ENCODE measurements around the gene ZNF385B.

ZNF385B gene

DNA sequence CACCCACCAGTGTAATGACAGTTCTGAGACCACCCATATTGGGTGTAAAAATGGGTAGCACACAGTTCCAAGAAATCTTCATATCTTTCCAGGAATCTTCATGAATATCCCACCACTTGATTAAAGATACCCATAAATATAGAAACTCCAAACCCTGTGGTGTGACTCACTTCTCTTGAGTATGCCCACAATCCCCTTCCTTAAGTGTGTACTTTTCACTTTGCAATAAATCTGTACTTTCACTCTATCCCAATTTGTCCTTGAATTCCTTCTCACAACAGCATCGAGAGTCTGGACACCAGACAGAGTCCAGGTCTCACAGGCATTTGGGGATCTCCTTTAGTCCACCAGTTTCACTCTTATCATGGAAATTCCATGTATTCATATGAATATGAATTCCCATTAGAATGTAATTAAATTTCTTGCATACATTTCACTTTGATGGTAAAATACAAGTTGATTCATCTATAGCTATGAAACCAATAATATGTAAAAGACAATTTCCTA, 309.8 kb downstream of the ZNF385B start:
- DNase-seq (ENCODE audit: low read depth), result no peak

- no peak for DNase-seq (ENCODE audit: low read depth)
Measured at GRCh38 chr2:179550849-179551248, 310.6 kb downstream of the ZNF385B start.

- no peak for DNase-seq (ENCODE audit: low read depth)
Measured at GRCh38 chr2:179550214-179550613, 311.2 kb downstream of the ZNF385B start.

- DNase-seq (ENCODE audit: low read depth), result no peak
Measured at GRCh38 chr2:179546656-179547055, 314.8 kb downstream of the ZNF385B start.

- DNase-seq (ENCODE audit: low read depth), result no peak
Measured at GRCh38 chr2:179545024-179545423, 316.4 kb downstream of the ZNF385B start.

DNA sequence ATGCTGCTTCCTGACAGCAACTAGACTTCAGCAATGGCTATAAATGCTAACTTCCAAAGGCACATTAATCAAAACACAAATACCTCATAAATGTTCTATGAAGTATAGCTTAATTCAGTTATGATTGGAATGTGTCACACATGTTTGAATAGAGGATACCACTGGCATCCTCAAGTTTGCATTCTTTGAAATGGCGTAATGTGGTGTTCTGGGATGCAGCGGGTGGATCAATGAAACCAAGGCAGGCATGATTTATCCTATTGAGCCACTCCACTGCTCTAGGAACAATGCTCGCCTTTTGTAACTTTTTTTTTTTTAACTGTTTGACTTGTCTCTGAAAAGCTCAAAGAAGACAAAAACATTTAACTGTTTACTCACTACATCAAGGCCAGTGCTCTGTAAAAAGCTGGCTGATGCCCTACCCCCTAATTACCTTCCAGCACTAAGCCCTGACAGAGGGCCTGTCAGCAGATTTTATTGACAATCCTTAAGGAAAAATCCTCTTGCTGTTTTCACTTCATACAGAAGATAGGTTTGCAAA, 318.0 kb downstream of the ZNF385B start:
- no peak for DNase-seq (ENCODE audit: low read depth)

- DNase-seq (ENCODE audit: low read depth), result no peak
Measured at GRCh38 chr2:179541586-179541985, 319.8 kb downstream of the ZNF385B start.

- no peak for DNase-seq (ENCODE audit: low read depth)
Measured at GRCh38 chr2:179539124-179539511, 322.3 kb downstream of the ZNF385B start.

DNA sequence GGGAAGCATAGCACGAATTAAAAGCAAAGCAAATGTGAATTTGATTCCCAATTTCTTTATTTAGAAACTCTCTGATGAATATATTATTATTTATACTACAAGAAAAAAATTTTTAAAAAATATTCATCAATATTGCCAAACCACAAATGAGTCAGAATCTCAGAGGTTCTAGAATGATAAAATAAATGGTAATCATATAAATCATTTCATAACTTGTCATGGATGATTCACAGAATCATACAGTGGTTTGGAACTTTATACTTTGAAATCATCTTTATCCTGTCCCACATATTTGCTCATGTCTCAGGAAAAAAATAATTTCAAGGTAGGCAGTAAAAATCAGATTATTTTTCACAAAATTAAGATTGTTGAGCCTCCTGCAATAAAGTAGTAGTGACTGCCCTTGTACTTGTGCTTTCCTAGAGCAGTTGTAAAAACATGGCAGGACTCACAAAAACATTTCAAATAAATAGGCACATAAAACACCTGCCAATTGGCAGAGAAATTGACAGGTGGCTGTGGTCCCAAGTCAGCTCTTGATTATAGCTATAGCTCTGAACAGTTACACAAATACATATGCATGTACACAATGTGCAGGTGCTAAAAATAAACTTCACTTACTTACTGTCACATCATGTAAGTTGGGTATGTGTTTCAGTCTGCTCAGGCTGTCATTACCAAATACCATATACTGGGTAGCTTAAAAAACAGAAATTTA, 322.8 kb downstream of the ZNF385B start:
- DNase-seq (ENCODE audit: low read depth), result no peak

DNA sequence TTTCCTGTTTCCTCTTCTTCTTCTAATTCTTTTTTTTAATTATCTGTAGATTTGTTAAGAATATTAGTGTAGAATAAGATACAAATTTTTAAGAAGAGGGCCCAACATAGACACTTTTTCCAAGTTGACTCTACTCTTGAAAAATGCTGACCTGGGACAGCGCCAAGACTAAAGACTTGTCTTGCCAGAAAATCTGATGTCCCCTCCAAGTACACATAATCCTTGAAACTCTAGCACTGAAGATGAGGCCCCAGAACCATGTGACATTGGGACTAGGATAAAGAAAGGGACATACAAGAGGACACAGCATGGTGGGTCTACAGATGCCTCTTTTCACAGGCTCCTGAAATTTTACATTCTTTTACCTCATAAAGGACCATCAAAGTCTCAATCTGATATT, 325.2 kb downstream of the ZNF385B start:
- no peak for DNase-seq (ENCODE audit: low read depth)

DNA sequence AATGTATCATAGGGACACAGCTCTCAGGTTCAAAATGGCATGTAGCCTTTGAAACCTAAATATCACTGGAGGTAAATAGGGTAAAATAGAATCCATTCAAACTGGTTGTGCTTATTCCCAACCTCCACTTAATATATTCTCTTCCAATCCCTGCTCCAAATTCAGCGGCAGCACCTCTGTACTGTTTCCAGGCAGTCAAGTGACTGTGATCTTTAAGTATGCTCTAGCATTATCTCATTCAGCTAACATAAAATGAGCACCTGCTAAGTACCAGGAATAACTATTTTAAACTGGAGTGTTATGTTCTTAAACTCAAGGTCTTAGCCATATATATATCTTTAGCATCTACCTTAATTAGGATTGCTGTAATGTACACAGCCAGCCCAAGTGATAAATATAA, 327.5 kb downstream of the ZNF385B start:
- DNase-seq (ENCODE audit: low read depth), result no peak

DNA sequence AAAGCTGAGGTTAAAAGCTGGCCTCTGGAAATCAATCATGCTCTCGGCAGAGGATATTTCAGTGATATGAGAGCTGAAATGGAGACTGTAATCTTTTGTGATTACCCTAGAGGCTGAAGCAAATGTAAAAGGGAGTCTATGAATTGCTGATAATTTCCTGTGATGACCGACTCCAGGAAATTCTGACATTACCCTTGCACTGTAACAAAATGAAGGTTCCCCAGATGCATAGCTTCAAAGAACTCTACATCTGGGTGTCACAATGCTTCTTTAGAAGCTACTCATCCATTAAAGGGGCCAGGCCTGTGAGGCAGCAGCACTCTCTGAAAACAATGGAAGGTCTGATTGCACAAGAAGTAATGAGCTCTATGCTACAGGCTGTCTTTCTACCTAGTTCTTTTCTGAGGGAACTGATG, 328.5 kb downstream of the ZNF385B start:
- DNase-seq (ENCODE audit: low read depth), result no peak

GRCh38 chr2:179528576-179529069, 332.8 kb downstream of the ZNF385B start:
- DNase-seq (ENCODE audit: low read depth), result no peak

DNA sequence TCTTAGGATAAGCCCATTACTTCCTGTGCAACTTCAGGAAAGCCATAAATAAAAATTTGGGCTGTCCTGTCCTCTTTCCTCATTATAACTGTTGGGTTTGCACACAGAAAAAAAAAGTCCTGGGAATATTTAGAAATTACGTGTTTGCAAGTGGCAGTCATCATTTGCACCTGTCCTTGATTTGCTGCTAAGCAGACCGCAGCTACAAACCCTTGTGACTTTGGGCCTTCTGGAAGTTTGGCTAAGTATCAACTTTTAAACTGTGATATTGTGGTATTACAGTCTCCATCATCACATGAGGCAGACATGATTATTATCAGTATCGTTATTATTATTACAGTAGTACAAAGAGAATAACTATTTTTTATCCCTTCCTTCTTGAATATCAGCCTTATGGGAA, 336.1 kb downstream of the ZNF385B start:
- no peak for DNase-seq (ENCODE audit: low read depth)

GRCh38 chr2:179524809-179525339, 336.5 kb downstream of the ZNF385B start:
- DNase-seq (ENCODE audit: low read depth), result no peak

- no peak for DNase-seq (ENCODE audit: low read depth)
Measured at GRCh38 chr2:179521944-179522343, 339.5 kb downstream of the ZNF385B start.

DNA sequence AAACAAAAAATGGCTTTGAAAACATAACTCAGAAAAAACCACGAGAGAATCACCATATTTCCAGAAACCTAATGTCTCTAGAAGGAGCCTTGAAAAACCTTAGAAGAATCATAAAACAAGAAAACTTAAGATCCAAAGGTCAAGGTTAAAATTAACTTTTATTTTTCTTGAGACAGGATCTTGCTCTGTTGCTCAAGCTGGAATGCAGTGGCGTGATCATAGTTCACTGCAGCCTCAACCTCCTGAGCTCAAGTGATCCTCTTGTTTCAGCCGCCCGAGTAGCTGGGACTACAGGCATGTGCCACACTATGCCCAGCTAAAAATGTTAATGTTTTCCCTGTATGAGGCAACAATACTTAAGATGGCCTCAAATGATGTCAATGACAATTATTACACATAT, 342.6 kb downstream of the ZNF385B start:
- no peak for DNase-seq (ENCODE audit: low read depth)

DNA sequence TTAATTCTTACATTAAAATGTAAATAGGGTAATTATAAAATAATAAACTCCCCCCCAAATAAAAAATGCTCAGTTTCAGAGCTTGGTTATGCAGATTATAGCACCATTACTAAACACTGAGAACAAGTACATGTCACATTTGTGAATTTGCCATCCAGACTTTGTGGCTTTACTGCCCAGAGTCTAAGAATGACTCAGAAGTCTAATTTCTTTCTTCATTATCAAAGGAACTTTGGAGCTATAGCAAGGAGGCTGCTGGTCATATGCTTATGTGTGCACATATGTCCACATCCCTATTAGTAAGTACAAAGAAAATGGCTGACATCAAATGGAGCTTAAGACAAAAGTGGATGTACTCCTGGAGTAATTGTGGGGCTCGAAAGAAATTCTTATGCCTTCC, 348.2 kb downstream of the ZNF385B start:
- no peak for DNase-seq (ENCODE audit: low read depth)

DNA sequence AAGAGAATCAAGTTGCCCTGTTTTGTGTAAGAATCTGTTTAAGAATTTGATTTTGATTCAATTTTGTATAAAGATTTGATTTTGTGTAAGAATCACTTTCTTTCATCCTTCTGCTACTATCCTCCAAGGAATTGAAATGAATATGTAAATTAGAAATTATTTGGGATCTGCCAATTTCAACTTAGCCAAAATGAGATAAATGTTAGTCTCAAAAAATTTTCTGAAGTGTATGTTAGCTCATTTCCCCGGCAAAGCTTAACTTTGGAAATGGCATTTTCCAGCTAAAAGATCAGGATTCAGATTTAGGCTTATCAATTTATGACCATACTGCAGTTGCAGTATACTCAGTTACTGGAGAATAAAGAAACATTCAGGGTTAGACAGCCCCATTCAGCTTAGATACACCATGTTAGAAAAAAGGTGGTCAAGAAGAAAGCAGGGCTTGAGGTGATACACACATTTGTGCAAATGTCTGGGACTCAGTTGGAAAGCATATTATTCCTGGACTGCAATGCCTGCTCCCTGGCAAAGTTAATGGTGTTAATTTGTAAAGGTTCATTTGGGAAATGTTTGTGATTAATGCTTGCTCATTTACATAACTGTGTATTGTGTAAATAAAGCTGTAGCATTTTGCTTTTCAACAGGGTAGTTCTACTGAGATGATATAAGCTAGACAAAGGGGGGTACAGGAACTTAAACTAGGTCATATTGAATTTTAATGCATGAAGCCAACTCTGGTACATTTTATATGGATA, 349.0 kb downstream of the ZNF385B start:
- DNase-seq (ENCODE audit: low read depth), result no peak

- DNase-seq (ENCODE audit: low read depth), result no peak
Measured at GRCh38 chr2:179511105-179511789, 350.2 kb downstream of the ZNF385B start.

DNA sequence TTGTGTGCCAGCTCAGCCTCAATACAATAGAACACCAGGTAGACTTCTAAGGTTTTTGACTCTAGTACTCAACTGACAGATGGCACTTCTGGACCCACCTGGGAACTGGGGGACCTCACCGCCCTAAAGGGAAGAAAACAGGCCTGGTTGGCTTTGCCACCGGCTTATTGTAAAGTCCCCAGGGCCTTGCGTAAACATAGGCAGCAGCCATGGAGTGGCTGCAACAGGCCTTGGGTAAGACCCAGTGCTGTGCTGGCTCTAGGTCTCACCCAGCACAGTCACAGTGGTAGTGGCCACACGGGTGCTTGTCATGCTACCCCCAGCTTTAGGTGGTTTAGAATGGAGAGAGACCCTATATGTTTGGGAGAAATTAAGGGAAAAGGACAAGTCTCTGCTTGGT, 366.1 kb downstream of the ZNF385B start:
- DNase-seq (ENCODE audit: low read depth), result no peak

- DNase-seq (ENCODE audit: low read depth), result no peak
Measured at GRCh38 chr2:179488563-179488962, 372.8 kb downstream of the ZNF385B start.
